PFSK-1 (cell line): ENCODE results near the gene TMPRSS4.

ENCODE experiments used
- POLR2AphosphoS5 ChIP-seq: IDR thresholded peaks from 2 replicates; pipeline ENCODE4 v1.6.1; 2012; ENCODE audit warnings: low read depth, mild to moderate bottlenecking, control low read depth, low read length, moderate library complexity
- SIN3A ChIP-seq: IDR thresholded peaks from 2 replicates; pipeline ENCODE4 v1.6.1; 2012; ENCODE audit warnings: mild to moderate bottlenecking, low read length, moderate library complexity, borderline replicate concordance; ENCODE audit not compliant: insufficient read depth
- TF ChIP-seq, protein P1 (sequence below), 2 experiments: IDR thresholded peaks; 2 replicates each; pipeline versions ENCODE4 v1.6.1 to v1.8.0; 2011 to 2012; ENCODE audit warnings: low read depth in 2 of 2, low read length in 2 of 2, control low read depth in 1 of 2, inconsistent platforms in 1 of 2, mild to moderate bottlenecking in 1 of 2, moderate library complexity in 1 of 2; ENCODE audit not compliant: insufficient read depth in 1 of 2

DNA sequence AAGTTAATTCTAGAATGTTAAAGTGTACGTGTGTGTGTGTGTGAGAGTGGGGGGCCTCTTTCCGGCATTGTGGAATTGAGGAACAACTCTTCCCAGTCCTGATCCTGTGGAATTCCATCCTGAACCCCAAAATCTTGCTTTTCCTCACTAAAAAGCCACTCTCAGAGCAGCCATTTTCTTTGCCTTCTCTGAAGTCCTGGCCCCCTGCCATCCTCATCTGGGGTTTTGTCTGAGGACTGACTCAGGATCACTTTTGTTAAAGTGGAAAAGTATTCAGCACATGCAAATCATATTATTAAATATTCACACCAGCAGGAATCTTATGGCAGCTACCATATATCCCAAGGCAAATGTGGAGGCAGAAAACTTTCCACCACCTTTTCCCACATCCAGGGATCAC, 72.0 kb downstream of the TMPRSS4 start:
- TF ChIP-seq SIN3A, result no peak
- TF ChIP-seq POLR2AphosphoS5, result no peak
- TF ChIP-seq, protein P1, sequence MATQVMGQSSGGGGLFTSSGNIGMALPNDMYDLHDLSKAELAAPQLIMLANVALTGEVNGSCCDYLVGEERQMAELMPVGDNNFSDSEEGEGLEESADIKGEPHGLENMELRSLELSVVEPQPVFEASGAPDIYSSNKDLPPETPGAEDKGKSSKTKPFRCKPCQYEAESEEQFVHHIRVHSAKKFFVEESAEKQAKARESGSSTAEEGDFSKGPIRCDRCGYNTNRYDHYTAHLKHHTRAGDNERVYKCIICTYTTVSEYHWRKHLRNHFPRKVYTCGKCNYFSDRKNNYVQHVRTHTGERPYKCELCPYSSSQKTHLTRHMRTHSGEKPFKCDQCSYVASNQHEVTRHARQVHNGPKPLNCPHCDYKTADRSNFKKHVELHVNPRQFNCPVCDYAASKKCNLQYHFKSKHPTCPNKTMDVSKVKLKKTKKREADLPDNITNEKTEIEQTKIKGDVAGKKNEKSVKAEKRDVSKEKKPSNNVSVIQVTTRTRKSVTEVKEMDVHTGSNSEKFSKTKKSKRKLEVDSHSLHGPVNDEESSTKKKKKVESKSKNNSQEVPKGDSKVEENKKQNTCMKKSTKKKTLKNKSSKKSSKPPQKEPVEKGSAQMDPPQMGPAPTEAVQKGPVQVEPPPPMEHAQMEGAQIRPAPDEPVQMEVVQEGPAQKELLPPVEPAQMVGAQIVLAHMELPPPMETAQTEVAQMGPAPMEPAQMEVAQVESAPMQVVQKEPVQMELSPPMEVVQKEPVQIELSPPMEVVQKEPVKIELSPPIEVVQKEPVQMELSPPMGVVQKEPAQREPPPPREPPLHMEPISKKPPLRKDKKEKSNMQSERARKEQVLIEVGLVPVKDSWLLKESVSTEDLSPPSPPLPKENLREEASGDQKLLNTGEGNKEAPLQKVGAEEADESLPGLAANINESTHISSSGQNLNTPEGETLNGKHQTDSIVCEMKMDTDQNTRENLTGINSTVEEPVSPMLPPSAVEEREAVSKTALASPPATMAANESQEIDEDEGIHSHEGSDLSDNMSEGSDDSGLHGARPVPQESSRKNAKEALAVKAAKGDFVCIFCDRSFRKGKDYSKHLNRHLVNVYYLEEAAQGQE (IDR thresholded peaks at IDR 0.05; ENCODE audit: insufficient read depth in 1 of 2, low read depth in 2 of 2, low read length in 2 of 2), result no peak
